GM20431 (cell line): ENCODE data around the gene PSRC1.

ENCODE experiments used
- in situ Hi-C: fragments of 300-500 bp; cut with MseI, MboI; formaldehyde crosslinking; loops from one replicate; pipeline ENCODE4 v1.15.0; 2020; ENCODE audit warnings: low sequenced_read_pairs; ENCODE audit not compliant: unreplicated experiment

Gene PSRC1

GRCh38 chr1:109240158-109241152 lies 42.5 kb downstream of the PSRC1 start:
- in situ Hi-C loops = no loop called here

- in situ Hi-C loops = no loop called here
These were observed 43.4 kb downstream of the PSRC1 start for GRCh38 chr1:109239409-109240068.

- in situ Hi-C loops = no loop called here
These were observed 43.9 kb downstream of the PSRC1 start for GRCh38 chr1:109239047-109239408.

- in situ Hi-C loops = no loop called here
These were observed 44.6 kb downstream of the PSRC1 start for GRCh38 chr1:109238382-109238781.

- in situ Hi-C loops = no loop called here
These were observed 45.4 kb downstream of the PSRC1 start for GRCh38 chr1:109237512-109237911.

- in situ Hi-C loops = no loop called here
These were observed 47.8 kb downstream of the PSRC1 start for GRCh38 chr1:109235137-109235536.

- in situ Hi-C loops = no loop called here
These were observed 51.9 kb downstream of the PSRC1 start for GRCh38 chr1:109231066-109231465.
